Activated CD8-positive, alpha-beta memory T cell treated with anti-CD3 and anti-CD28 coated beads, Interleukin-2, amount 50 U/mL, for 24 hours (primary cell): Measurements from ENCODE around the gene SYNE3.

ENCODE experiments used
- DNase-seq: peaks from one replicate; pipeline ENCODE4 v3.0.0-alpha.2; 2020; ENCODE audit errors: extremely low read depth

Gene SYNE3

DNA sequence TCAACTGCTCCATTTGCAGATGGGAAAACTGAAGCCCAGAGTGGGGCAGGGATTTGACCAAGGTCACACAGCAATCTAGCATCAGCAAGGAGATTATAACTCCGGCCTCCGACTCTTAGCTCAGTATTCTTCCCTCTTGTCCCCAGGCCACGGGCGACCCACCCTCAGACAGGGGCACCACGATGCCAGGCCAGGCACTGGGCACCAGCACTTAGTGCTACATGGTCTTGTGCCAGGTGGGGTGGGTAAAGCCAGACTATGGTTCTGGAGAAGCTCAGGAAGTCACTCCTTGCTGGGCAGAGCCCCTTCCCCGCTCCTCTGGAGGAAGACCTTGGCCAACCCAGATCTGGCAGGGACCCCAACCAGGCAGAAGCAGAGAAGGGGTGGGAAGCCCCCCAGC, 41.5 kb downstream of the SYNE3 start:
- DNase-seq, result no peak

DNA sequence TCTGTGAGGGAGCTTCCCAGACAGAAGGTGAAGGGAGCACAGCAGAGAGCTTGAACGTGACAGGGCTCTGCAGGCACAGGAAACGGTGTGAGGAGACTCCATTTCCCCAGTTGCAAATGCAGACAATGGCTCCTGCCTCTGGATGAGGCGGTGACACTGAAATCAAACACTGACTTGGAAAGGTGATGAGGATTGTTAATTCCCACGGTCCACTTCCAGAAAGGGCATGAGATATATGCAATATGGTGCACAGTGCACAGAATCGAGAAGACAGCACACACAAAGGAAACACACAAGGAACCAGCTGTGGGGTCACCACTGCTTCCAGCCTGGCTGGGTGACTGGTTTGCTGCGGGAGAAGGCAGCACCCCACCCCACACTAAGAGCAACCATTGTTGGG, 42.0 kb downstream of the SYNE3 start:
- no peak for DNase-seq

DNA sequence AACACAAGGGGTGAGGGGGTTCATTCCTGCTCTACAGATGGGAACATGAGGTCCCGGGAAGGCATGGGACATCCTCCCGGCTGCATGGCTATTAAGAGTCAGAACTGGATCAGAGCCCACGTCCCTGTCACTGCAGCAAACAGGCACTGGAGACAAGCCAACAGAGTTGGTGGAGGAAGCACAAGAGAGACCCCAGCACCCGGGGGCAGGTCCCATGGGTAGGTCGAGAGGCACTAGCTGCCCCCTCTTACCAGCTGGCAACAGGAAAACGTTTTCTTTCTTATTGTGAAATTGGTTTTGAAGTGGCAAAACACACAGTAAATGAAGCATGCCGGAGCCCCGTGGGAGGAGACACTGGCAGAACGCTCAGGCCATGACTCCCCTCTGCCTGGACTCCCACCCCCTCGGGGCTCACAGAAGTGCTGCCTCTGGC, 43.6 kb downstream of the SYNE3 start:
- DNase-seq, result no peak

DNA sequence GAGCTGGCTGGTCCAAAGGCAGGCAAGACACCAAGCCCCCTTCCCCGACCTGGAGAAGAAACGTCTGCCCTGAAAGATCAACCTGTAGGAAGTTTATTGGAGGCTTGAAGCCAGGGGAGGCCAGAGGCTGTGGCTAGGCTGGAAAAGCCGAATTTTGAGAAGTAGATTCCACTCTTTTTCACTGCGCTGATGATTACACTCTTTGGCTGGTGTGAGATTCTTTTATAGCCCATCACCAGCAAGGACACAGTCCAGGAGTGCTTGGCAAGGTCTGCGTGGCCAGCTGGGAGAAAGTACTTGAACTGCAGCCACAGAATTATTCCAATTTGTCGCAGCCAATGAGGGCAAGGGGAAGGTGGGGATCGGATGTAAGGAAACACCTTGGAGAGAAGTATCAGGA, 45.0 kb downstream of the SYNE3 start:
- no peak for DNase-seq

DNA sequence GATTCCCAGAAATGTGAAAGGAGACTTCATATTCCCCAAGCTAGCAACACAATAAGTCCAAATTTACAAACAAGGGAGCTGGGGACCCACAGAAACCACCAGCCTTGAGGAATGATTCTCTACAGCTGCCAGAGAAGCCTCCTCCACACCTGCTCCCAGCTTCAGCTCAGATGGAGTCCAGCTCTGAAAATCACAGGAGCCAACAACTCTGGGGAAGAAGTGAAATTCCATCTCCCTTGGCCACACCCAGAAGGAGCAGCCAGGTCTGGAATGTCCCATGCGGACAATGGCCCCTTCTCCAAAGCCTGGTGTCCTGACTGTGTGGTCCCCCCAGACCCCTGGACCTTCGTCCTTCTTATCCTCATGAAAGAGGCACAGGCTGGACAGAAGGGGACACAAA, 45.4 kb downstream of the SYNE3 start:
- no peak for DNase-seq

DNA sequence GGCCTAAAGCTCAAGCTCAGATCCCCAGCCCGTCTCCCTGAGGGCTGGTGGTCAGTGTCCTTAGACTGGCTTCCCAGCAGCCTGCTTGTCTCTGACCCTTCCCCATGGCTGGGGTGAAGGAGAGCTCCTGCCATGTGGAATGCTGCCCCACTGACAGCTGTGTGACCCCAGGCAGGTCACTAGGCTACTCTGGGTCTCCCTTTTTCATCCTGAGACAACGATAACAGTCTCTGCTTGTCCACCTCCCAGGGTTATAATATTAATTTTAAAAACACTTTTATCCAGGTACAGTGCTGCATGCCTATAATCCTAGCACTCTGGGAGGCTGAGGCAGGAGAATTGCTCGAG, 47.3 kb downstream of the SYNE3 start:
- DNase-seq, result no peak

DNA sequence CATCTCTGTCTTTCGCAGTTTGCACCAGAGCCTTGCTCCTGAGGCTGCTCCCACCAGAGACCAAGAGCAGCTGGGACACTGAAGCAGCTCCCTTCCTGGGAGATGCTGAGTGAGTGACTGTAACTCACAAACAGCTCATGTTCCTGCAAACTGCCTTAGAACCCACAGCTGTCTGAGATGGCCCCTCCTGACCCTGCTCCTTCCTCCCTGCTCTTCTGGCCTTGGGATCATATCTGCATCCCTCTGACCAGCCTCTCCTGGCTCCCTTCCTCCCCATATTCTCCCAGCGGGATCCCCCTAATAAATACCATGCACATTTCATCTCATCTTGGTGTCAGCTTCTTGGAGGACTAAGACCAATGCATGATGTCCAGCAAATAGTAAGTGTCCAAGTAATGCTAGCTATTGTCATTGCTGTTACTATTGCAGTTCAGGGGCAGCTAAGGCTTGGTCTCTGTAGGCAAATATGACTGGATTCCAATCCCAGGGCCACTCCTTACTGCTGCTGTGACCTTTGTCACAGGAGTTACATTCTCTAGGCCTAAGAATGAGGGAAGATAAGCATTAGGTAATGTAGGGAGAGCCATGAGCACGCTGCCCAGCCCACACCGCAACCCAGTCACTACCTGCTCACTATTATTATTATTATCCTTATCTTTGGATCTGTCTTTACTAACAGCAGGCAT, 47.9 kb downstream of the SYNE3 start:
- no peak for DNase-seq

DNA sequence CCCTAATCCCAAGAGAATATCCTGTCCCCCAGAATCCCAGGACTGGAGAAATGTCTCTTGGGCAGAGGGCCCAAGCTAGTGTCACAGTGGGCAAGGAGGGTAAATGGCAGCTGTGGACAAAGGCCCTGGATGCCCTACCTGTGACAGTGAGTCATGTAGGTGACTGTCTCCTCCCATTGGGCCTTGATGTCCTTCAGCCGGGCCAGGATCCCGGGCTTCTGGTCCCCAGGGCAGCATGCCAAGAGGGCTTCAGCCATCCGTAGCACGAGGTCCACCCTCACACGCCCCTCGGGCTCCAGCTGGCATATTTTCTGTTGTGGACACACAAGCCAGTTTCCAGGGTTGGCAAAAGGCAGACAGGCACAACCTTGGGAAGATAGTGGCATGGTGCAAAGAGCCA, 48.8 kb downstream of the SYNE3 start:
- DNase-seq, result no peak

DNA sequence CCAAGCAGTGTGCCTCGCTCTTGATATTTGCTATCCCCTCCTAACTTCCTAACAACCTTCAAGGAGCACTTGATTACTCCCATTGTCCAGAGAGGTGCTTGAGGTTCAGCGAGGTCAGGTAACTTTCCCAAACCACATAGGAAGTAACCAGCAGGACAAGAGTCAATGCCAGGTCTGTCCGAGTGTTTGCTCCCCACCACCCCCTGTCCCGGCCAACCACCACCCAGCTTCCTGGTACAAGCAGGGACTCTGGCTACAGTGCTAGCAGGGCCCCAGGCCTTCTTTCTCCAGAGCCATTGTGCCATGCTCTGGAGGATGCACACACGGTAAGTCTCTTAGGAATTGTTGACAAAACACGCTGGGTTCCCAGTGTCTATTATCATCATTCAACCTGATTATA, 49.2 kb downstream of the SYNE3 start:
- DNase-seq, result no peak
